Measurements from ENCODE around the gene C22orf39.

DNA sequence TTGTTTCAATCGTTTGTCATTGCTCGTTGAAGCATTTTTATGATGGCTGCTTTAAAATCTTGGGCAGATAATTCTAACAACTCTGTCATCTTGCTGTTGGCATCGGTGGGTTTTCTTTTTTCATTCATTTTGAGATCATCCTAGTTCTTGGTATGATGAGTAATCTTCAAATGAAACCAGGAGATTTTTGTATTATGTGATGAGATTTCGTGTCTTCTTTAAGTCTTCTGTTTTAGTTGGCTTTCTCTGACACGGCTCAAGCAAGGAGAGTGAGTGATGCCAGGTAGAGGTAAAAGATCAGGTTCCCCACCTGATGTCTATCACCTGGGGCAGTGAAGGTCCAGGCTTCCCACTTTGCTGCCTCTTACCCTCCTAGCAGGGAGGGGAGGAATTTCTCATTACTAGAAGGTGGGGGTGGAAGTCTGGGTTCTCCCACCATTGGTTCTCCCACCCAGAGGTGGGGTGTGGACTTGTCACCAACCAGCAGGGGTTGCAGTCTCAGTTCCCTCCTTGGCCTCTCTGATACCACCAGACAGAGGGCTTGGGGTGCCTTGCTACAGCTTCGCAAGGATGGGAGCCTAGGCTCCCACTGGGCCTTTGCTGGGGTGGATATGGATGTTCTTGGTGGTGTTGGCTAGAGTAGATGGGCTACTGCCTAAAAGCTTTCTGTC is 45.1 kb upstream of the C22orf39 start:
- TF ChIP-seq CTCF (conservative IDR thresholded peaks at IDR 0.05; ENCODE audit: low read depth, low read length) = no peak
- TF ChIP-seq EZH2 (IDR thresholded peaks at IDR 0.05; ENCODE audit: borderline replicate concordance, low read depth, low read length, poor library complexity, severe bottlenecking) = no peak

Measured in A673 (cell line).